Tracheal epithelial cell (primary cell): ENCODE data around the gene UTRN. TPM values are rescaled to one million over a fixed set of nuclear protein-coding genes. Genes with fewer than 3 reads are reported as not detected.

ENCODE experiments used
- total RNA-seq: library from RNA; depleted of rRNA; stranded (reverse); fragments of >200 nt; gene quantifications from 2 replicates; pipeline ENCODE4 v1.2.1, GENCODE V29; 2014

UTRN gene
- total RNA-seq, result 24.5 and 31.6 TPM in 2 replicates

GRCh38 chr6:144284783-144285547 is at the start of gene UTRN:
UTRN (plus strand) TSS chr6:144285335; CDS start chr6:144291829, 6,494 bp downstream.

Other genes starting within 250 kb of the UTRN start
- 81.7 and 101 TPM in 2 replicates for gene SF3B5, start 189.8 kb upstream of the UTRN start, total RNA-seq
- 2.2 TPM in 1 of 2 replicates, not detected in the other for gene STX11, start 134.8 kb upstream of the UTRN start, total RNA-seq